ENCODE measurements around the gene KIFAP3. TPM values are rescaled to one million over a fixed set of nuclear protein-coding genes. Genes with fewer than 3 reads are reported as not detected.

Gene KIFAP3
- total and polyA plus RNA-seq, 4 donors, result 4.5 to 11.1 (median 6.9) TPM

DNA sequence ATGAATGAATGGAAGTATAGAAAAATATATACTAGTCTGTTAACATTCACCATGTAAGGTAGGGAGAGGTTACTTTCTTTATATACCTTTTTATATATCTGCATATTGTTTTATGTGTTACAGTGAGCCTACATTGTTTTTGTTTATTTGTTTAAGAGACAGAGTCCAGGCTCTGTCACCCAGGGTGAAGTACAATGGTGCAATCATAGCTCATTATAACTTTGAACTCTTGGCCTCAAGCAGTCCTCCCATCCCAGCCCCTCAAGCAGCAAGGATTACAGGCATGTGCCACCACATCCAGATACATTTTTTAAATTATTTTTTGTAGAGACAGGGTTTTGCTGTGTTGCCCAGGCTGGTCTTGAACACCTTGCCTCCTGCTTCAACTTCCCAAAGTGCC, 173.4 kb downstream of the KIFAP3 start:
- no peaks in the 10 kb centered on the region for H3K9me3 ChIP-seq (ENCODE audit: control insufficient read depth in 4 of 4, low read length in 3 of 4)
- no peak overlapping the region for H3K9ac ChIP-seq (ENCODE audit: low read depth in 1 of 2, low read length in 2 of 2)
- no peaks in the 10 kb centered on the region for H3K36me3 ChIP-seq (ENCODE audit: control insufficient read depth in 4 of 4, insufficient read depth in 3 of 4, low read depth in 1 of 4, low read length in 3 of 4)
- no peak overlapping the region for H3K4me3 ChIP-seq (ENCODE audit: low read depth in 1 of 3, low read length in 3 of 3)
- H3K27me3 ChIP-seq (ENCODE audit: control insufficient read depth in 4 of 4, insufficient read depth in 4 of 4, low read length in 3 of 4), result no peaks in the 10 kb centered on the region
- H3K4me1 ChIP-seq (ENCODE audit: control insufficient read depth in 4 of 4, insufficient read depth in 4 of 4, low read length in 3 of 4), result peaks cover 0 to 4% (median 0%) of the 10 kb centered on the region in 4 donors
- DNase-seq (ENCODE audit: low spot score), result no peak
- no peak overlapping the region for H3K27ac ChIP-seq (ENCODE audit: low read depth in 1 of 2, low read length in 2 of 2)
- TF ChIP-seq RAD21 (IDR thresholded peaks at IDR 0.05) (no peak), JUND (IDR thresholded peaks at IDR 0.05) (peak in 1 of 2 donors; percentile 26), YY1 (IDR thresholded peaks at IDR 0.05) (no peak), SP1 (IDR thresholded peaks at IDR 0.05) (peak; percentile 57), EGR1 (IDR thresholded peaks at IDR 0.05; ENCODE audit: low read depth in 2 of 2) (no peak), GABPA (IDR thresholded peaks at IDR 0.05 in 1 of 2, conservative IDR thresholded peaks at IDR 0.05 in 1 of 2) (no peak), FOXA2 (IDR thresholded peaks at IDR 0.05) (no peak), HNF4G (IDR thresholded peaks at IDR 0.05) (no peak), NR2F2 (IDR thresholded peaks at IDR 0.05) (no peak), FOXA1 (IDR thresholded peaks at IDR 0.05) (no peak), TAF1 (conservative IDR thresholded peaks at IDR 0.05) (no peak), HNF4A (conservative IDR thresholded peaks at IDR 0.05) (peak; percentile 93 to 94), RXRA (IDR thresholded peaks at IDR 0.05) (peak; percentile 14 to 53)
- TF ChIP-seq, protein P1, sequence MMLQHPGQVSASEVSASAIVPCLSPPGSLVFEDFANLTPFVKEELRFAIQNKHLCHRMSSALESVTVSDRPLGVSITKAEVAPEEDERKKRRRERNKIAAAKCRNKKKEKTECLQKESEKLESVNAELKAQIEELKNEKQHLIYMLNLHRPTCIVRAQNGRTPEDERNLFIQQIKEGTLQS (IDR thresholded peaks at IDR 0.05), result no peak
- TF ChIP-seq, protein P2, sequence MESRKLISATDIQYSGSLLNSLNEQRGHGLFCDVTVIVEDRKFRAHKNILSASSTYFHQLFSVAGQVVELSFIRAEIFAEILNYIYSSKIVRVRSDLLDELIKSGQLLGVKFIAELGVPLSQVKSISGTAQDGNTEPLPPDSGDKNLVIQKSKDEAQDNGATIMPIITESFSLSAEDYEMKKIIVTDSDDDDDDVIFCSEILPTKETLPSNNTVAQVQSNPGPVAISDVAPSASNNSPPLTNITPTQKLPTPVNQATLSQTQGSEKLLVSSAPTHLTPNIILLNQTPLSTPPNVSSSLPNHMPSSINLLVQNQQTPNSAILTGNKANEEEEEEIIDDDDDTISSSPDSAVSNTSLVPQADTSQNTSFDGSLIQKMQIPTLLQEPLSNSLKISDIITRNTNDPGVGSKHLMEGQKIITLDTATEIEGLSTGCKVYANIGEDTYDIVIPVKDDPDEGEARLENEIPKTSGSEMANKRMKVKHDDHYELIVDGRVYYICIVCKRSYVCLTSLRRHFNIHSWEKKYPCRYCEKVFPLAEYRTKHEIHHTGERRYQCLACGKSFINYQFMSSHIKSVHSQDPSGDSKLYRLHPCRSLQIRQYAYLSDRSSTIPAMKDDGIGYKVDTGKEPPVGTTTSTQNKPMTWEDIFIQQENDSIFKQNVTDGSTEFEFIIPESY (IDR thresholded peaks at IDR 0.05), result no peak
- TF ChIP-seq, protein P3, sequence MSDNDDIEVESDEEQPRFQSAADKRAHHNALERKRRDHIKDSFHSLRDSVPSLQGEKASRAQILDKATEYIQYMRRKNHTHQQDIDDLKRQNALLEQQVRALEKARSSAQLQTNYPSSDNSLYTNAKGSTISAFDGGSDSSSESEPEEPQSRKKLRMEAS (IDR thresholded peaks at IDR 0.05), result no peak
- TF ChIP-seq, protein P4, sequence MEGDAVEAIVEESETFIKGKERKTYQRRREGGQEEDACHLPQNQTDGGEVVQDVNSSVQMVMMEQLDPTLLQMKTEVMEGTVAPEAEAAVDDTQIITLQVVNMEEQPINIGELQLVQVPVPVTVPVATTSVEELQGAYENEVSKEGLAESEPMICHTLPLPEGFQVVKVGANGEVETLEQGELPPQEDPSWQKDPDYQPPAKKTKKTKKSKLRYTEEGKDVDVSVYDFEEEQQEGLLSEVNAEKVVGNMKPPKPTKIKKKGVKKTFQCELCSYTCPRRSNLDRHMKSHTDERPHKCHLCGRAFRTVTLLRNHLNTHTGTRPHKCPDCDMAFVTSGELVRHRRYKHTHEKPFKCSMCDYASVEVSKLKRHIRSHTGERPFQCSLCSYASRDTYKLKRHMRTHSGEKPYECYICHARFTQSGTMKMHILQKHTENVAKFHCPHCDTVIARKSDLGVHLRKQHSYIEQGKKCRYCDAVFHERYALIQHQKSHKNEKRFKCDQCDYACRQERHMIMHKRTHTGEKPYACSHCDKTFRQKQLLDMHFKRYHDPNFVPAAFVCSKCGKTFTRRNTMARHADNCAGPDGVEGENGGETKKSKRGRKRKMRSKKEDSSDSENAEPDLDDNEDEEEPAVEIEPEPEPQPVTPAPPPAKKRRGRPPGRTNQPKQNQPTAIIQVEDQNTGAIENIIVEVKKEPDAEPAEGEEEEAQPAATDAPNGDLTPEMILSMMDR (IDR thresholded peaks at IDR 0.05; ENCODE audit: low read depth, low read length, missing input control), result no peak
- TF ChIP-seq, protein P5, sequence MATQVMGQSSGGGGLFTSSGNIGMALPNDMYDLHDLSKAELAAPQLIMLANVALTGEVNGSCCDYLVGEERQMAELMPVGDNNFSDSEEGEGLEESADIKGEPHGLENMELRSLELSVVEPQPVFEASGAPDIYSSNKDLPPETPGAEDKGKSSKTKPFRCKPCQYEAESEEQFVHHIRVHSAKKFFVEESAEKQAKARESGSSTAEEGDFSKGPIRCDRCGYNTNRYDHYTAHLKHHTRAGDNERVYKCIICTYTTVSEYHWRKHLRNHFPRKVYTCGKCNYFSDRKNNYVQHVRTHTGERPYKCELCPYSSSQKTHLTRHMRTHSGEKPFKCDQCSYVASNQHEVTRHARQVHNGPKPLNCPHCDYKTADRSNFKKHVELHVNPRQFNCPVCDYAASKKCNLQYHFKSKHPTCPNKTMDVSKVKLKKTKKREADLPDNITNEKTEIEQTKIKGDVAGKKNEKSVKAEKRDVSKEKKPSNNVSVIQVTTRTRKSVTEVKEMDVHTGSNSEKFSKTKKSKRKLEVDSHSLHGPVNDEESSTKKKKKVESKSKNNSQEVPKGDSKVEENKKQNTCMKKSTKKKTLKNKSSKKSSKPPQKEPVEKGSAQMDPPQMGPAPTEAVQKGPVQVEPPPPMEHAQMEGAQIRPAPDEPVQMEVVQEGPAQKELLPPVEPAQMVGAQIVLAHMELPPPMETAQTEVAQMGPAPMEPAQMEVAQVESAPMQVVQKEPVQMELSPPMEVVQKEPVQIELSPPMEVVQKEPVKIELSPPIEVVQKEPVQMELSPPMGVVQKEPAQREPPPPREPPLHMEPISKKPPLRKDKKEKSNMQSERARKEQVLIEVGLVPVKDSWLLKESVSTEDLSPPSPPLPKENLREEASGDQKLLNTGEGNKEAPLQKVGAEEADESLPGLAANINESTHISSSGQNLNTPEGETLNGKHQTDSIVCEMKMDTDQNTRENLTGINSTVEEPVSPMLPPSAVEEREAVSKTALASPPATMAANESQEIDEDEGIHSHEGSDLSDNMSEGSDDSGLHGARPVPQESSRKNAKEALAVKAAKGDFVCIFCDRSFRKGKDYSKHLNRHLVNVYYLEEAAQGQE (IDR thresholded peaks at IDR 0.05), result no peak
